ENCODE data around the gene MYO3B. TPM values are rescaled to one million over a fixed set of nuclear protein-coding genes. Genes with fewer than 3 reads are reported as not detected.

The MYO3B gene
- total RNA-seq, 8 experiments from 2014 or later: 0.11 to 5.1 (median 0.98) TPM

- H3K4me1 ChIP-seq (replicated peaks in 1 of 2): peaks cover 35 to 54% of the 10 kb centered on the region in 2 donors
- no peak overlapping the region for H3K4me3 ChIP-seq
- no peak overlapping the region for H3K27ac ChIP-seq
- whole genome bisulfite sequencing, 10 experiments: 58 to 100% (median 87%) methylated on average over 1 to 4 of the region's 4 CpGs
- no peak for ATAC-seq (replicated peaks in 6 of 8)
- in situ Hi-C loops (cut with MboI; ENCODE audit: low pct_unique_long_range_greater_than_20kb in 2 of 9, low sequenced_read_pairs in 9 of 9, unreplicated experiment in 9 of 9): loop anchor here in 1 of 9 experiments (25.0 kb wide), 1 partner anchor 256 kb away; no protein-coding TSS in a partner anchor
These were observed 39.9 kb downstream of the MYO3B start for GRCh38 chr2:170217778-170218251.

- no peak overlapping the region for H3K4me3 ChIP-seq
- H3K4me1 ChIP-seq (replicated peaks in 1 of 2): peaks cover 30 to 49% of the 10 kb centered on the region in 2 donors
- 61 to 100% (median 79%) methylated on average over 2 of the region's 2 CpGs for WGBS, 10 experiments
- in situ Hi-C loops (cut with MboI; ENCODE audit: low pct_unique_long_range_greater_than_20kb in 2 of 9, low sequenced_read_pairs in 9 of 9, unreplicated experiment in 9 of 9): loop anchor here in 1 of 9 experiments (25.0 kb wide), 1 partner anchor 256 kb away; no protein-coding TSS in a partner anchor
- no peak overlapping the region for H3K27ac ChIP-seq
- no peak for ATAC-seq (replicated peaks in 6 of 8)
These were observed 40.5 kb downstream of the MYO3B start for GRCh38 chr2:170218456-170218855.

GRCh38 chr2:170218931-170219330 lies 41.0 kb downstream of the MYO3B start:
- in situ Hi-C loops (cut with MboI; ENCODE audit: low pct_unique_long_range_greater_than_20kb in 2 of 9, low sequenced_read_pairs in 9 of 9, unreplicated experiment in 9 of 9): loop anchor here in 1 of 9 experiments (25.0 kb wide), 1 partner anchor 257 kb away; no protein-coding TSS in a partner anchor
- H3K4me3 ChIP-seq: no peak overlapping the region
- H3K27ac ChIP-seq: no peak overlapping the region
- WGBS, 10 experiments: 43 to 100% (median 100%) methylated on average over 1 of the region's 1 CpG; no CpG with 5 or more reads in 4 of the 10 experiments
- peak in 1 of 8 experiments; percentile 35 for ATAC-seq (replicated peaks in 6 of 8)
- H3K4me1 ChIP-seq (replicated peaks in 1 of 2): peaks cover 30 to 49% of the 10 kb centered on the region in 2 donors

- ATAC-seq (replicated peaks in 6 of 8): peak in 3 of 8 experiments; percentile 14 to 86 (median 86)
- Histone ChIP-seq H3K27ac (no peak overlapping the region), H3K4me3 (no peak overlapping the region), H3K4me1 (replicated peaks in 1 of 2) (peaks cover 20 to 35% of the 10 kb centered on the region in 2 donors)
- in situ Hi-C loops (cut with MboI; ENCODE audit: low pct_unique_long_range_greater_than_20kb in 2 of 9, low sequenced_read_pairs in 9 of 9, unreplicated experiment in 9 of 9): loop anchor here in 1 of 9 experiments (25.0 kb wide), 1 partner anchor 259 kb away; no protein-coding TSS in a partner anchor
- 0 to 88% (median 54%) methylated on average over 1 to 6 of the region's 6 CpGs; no CpG with 5 or more reads in 1 of the 10 experiments for WGBS, 10 experiments
These were observed 43.7 kb downstream of the MYO3B start for GRCh38 chr2:170221317-170222288.

- ATAC-seq (replicated peaks in 6 of 8): peak in 2 of 8 experiments; percentile 47 to 56
These were observed 44.4 kb downstream of the MYO3B start for GRCh38 chr2:170222298-170222697.

GRCh38 chr2:170222842-170223241 lies 44.9 kb downstream of the MYO3B start:
- no peak overlapping the region for H3K4me3 ChIP-seq
- WGBS, 10 experiments: 63 to 100% (median 91%) methylated on average over 1 to 2 of the region's 2 CpGs; no CpG with 5 or more reads in 4 of the 10 experiments
- no peak for ATAC-seq (replicated peaks in 6 of 8)
- H3K4me1 ChIP-seq (replicated peaks in 1 of 2): peaks cover 20 to 25% of the 10 kb centered on the region in 2 donors
- in situ Hi-C loops (cut with MboI; ENCODE audit: low pct_unique_long_range_greater_than_20kb in 2 of 9, low sequenced_read_pairs in 9 of 9, unreplicated experiment in 9 of 9): loop anchor here in 1 of 9 experiments (25.0 kb wide), 1 partner anchor 261 kb away; no protein-coding TSS in a partner anchor
- no peak overlapping the region for H3K27ac ChIP-seq

More at GRCh38 chr2:170222298-170222697, 44.4 kb downstream of the MYO3B start:
- Histone ChIP-seq H3K4me1 (replicated peaks in 1 of 2) (peaks cover 20 to 28% of the 10 kb centered on the region in 2 donors), H3K4me3 (no peak overlapping the region), H3K27ac (no peak overlapping the region)
- WGBS, 10 experiments: 0 to 83% (median 69%) methylated on average over 1 to 4 of the region's 5 CpGs; no CpG with 5 or more reads in 5 of the 10 experiments
- in situ Hi-C loops (cut with MboI; ENCODE audit: low pct_unique_long_range_greater_than_20kb in 2 of 9, low sequenced_read_pairs in 9 of 9, unreplicated experiment in 9 of 9): loop anchor here in 1 of 9 experiments (25.0 kb wide), 1 partner anchor 260 kb away; no protein-coding TSS in a partner anchor

- H3K4me1 ChIP-seq (replicated peaks in 1 of 2): peaks cover 20 to 22% of the 10 kb centered on the region in 2 donors
- 19 to 60% (median 49%) methylated on average over 2 to 6 of the region's 7 CpGs; no CpG with 5 or more reads in 2 of the 10 experiments for WGBS, 10 experiments
- H3K27ac ChIP-seq: no peak overlapping the region
These were observed 46.8 kb downstream of the MYO3B start for GRCh38 chr2:170224692-170225294.

GRCh38 chr2:170226216-170226615 lies 48.3 kb downstream of the MYO3B start:
- ATAC-seq (replicated peaks in 6 of 8): no peak
- no peak overlapping the region for H3K27ac ChIP-seq
- in situ Hi-C loops (cut with MboI; ENCODE audit: low pct_unique_long_range_greater_than_20kb in 2 of 9, low sequenced_read_pairs in 9 of 9, unreplicated experiment in 9 of 9): loop anchor here in 4 of 9 experiments (25.0 kb wide), 1 partner anchor 586 kb away; the partner anchor contains the start of gene GAD1 (in 4 of the 4)

More at GRCh38 chr2:170224692-170225294, 46.8 kb downstream of the MYO3B start:
- H3K4me3 ChIP-seq: no peak overlapping the region
- in situ Hi-C loops (cut with MboI; ENCODE audit: low pct_unique_long_range_greater_than_20kb in 2 of 9, low sequenced_read_pairs in 9 of 9, unreplicated experiment in 9 of 9): loop anchor here in 4 of 9 experiments (25.0 kb wide), 2 partner anchors 262 to 588 kb away; partner anchors contain the start of gene GAD1 (in 4 of the 4)
- ATAC-seq (replicated peaks in 6 of 8): peak in 5 of 8 experiments; percentile 86 to 92 (median 88)

GRCh38 chr2:170227507-170227947 lies 49.6 kb downstream of the MYO3B start:
- in situ Hi-C loops (cut with MboI; ENCODE audit: low pct_unique_long_range_greater_than_20kb in 2 of 9, low sequenced_read_pairs in 9 of 9, unreplicated experiment in 9 of 9): loop anchor here in 4 of 9 experiments (25.0 kb wide), 1 partner anchor 585 kb away; the partner anchor contains the start of gene GAD1 (in 4 of the 4)
- Histone ChIP-seq H3K4me3 (no peak overlapping the region), H3K4me1 (replicated peaks in 1 of 2) (peaks cover 13 to 18% of the 10 kb centered on the region in 2 donors), H3K27ac (no peak overlapping the region)
- WGBS, 10 experiments: 86 to 100% (median 98%) methylated on average over 1 to 3 of the region's 4 CpGs; no CpG with 5 or more reads in 2 of the 10 experiments
- no peak for ATAC-seq (replicated peaks in 6 of 8)

More at GRCh38 chr2:170226216-170226615, 48.3 kb downstream of the MYO3B start:
- WGBS, 10 experiments: 51 to 100% (median 84%) methylated on average over 1 to 3 of the region's 4 CpGs; no CpG with 5 or more reads in 4 of the 10 experiments
- Histone ChIP-seq H3K4me1 (replicated peaks in 1 of 2) (peaks cover 20 to 22% of the 10 kb centered on the region in 2 donors), H3K4me3 (no peak overlapping the region)

GRCh38 chr2:170227951-170228350 lies 50.0 kb downstream of the MYO3B start:
- Histone ChIP-seq H3K4me3 (no peak overlapping the region), H3K27ac (no peak overlapping the region), H3K4me1 (replicated peaks in 1 of 2) (peaks cover 9 to 18% of the 10 kb centered on the region in 2 donors)
- WGBS, 10 experiments: 40 to 100% (median 65%) methylated on average over 1 to 4 of the region's 4 CpGs; no CpG with 5 or more reads in 2 of the 10 experiments
- in situ Hi-C loops (cut with MboI; ENCODE audit: low pct_unique_long_range_greater_than_20kb in 2 of 9, low sequenced_read_pairs in 9 of 9, unreplicated experiment in 9 of 9): loop anchor here in 4 of 9 experiments (25.0 kb wide), 1 partner anchor 584 kb away; the partner anchor contains the start of gene GAD1 (in 4 of the 4)
- peak in 2 of 8 experiments; percentile 65 to 76 for ATAC-seq (replicated peaks in 6 of 8)

GRCh38 chr2:170228429-170228828 lies 50.5 kb downstream of the MYO3B start:
- Histone ChIP-seq H3K4me3 (no peak overlapping the region), H3K4me1 (replicated peaks in 1 of 2) (peaks cover 9 to 17% of the 10 kb centered on the region in 2 donors), H3K27ac (no peak overlapping the region)
- in situ Hi-C loops (cut with MboI; ENCODE audit: low pct_unique_long_range_greater_than_20kb in 2 of 9, low sequenced_read_pairs in 9 of 9, unreplicated experiment in 9 of 9): loop anchor here in 4 of 9 experiments (25.0 kb wide), 1 partner anchor 584 kb away; the partner anchor contains the start of gene GAD1 (in 4 of the 4)
- ATAC-seq (replicated peaks in 6 of 8): no peak
- 15 to 100% (median 73%) methylated on average over 1 to 3 of the region's 3 CpGs; no CpG with 5 or more reads in 2 of the 10 experiments for WGBS, 10 experiments

GRCh38 chr2:170229125-170229524 lies 51.2 kb downstream of the MYO3B start:
- ATAC-seq (replicated peaks in 6 of 8): no peak
- Histone ChIP-seq H3K4me1 (replicated peaks in 1 of 2) (peaks cover 9 to 10% of the 10 kb centered on the region in 2 donors), H3K4me3 (no peak overlapping the region), H3K27ac (no peak overlapping the region)
- in situ Hi-C loops (cut with MboI; ENCODE audit: low pct_unique_long_range_greater_than_20kb in 2 of 9, low sequenced_read_pairs in 9 of 9, unreplicated experiment in 9 of 9): loop anchor here in 4 of 9 experiments (25.0 kb wide), 1 partner anchor 583 kb away; the partner anchor contains the start of gene GAD1 (in 4 of the 4)

Data from motor neuron (in vitro differentiated cells).